Peyer's patch (tissue), 4 donors: Measurements from ENCODE around the gene MACROD2.

Source experiments
- POLR2A ChIP-seq, 2 donors: fragments of 450-650 bp; IDR thresholded peaks; one replicate each; pipeline ENCODE4 v1.5.1; 2017; ENCODE audit warnings: antibody characterized with exemption in 2 of 2, mild to moderate bottlenecking in 2 of 2, moderate library complexity in 2 of 2
- TF ChIP-seq, protein P1 (sequence below), 6 experiments: fragments of 450-650 bp in 4 of 6; fragments of 200-600 bp in 2 of 6; sonication (generic) in 1 of 6; IDR thresholded peaks; one replicate each; pipeline ENCODE4 v1.5.1; 2017 to 2019; ENCODE audit warnings: antibody characterized with exemption in 6 of 6, mild to moderate bottlenecking in 3 of 6, moderate library complexity in 1 of 6

DNA sequence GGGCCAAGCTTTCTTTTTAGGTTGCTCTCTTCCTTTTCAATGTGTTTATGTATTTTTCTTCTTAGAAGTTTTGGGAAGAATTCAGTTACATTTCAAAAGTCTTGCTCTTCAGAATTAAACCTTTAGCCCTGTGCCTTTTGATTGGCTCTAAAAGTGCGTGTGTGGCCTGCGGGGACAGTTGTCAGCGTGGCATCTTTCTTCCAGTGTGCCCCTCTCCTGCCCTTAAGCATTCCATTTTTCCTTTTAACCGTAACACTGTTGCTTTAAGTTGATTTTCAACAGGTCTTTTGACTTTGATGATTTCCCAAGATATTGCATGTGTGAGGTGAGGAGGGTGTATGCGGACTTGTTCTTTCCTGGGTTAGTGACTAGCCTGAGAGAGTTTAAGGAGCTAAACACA is 1341.2 kb downstream of the MACROD2 start:
- TF ChIP-seq, protein P1, sequence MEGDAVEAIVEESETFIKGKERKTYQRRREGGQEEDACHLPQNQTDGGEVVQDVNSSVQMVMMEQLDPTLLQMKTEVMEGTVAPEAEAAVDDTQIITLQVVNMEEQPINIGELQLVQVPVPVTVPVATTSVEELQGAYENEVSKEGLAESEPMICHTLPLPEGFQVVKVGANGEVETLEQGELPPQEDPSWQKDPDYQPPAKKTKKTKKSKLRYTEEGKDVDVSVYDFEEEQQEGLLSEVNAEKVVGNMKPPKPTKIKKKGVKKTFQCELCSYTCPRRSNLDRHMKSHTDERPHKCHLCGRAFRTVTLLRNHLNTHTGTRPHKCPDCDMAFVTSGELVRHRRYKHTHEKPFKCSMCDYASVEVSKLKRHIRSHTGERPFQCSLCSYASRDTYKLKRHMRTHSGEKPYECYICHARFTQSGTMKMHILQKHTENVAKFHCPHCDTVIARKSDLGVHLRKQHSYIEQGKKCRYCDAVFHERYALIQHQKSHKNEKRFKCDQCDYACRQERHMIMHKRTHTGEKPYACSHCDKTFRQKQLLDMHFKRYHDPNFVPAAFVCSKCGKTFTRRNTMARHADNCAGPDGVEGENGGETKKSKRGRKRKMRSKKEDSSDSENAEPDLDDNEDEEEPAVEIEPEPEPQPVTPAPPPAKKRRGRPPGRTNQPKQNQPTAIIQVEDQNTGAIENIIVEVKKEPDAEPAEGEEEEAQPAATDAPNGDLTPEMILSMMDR (IDR thresholded peaks at IDR 0.05), result no peak
- TF ChIP-seq POLR2A (IDR thresholded peaks at IDR 0.05), result no peak
